Measurements from ENCODE around the gene GPR152. TPM values are rescaled to one million over a fixed set of nuclear protein-coding genes. Genes with fewer than 3 reads are reported as not detected.

GPR152 gene
- total RNA-seq, 1 donor from 2014 or later = not detected

GRCh38 chr11:67495234-67496005, 42.9 kb upstream of the GPR152 start:
- H3K27me3 ChIP-seq = no peaks in the 10 kb centered on the region
- intact Hi-C loops (cut with DNase I) = no loop called here
- no peak overlapping the region for H3K27ac ChIP-seq
- DNase-seq (ENCODE audit: extremely low spot score in 2 of 2) = no peak
- H3K36me3 ChIP-seq = peaks cover 0 to 32% of the 10 kb centered on the region in 2 donors
- no peak for TF ChIP-seq CTCF (IDR thresholded peaks at IDR 0.05)
- no peak for TF ChIP-seq POLR2A (IDR thresholded peaks at IDR 0.05)
- TF ChIP-seq POLR2AphosphoS5 (IDR thresholded peaks at IDR 0.05; ENCODE audit: insufficient read depth in 1 of 2, low read depth in 1 of 2) = no peak
- H3K4me1 ChIP-seq = no peaks in the 10 kb centered on the region
- no peak overlapping the region for H3K4me3 ChIP-seq
- H3K9me3 ChIP-seq = no peaks in the 10 kb centered on the region

GRCh38 chr11:67494371-67495233, 42.1 kb upstream of the GPR152 start:
- H3K27ac ChIP-seq = no peak overlapping the region
- H3K4me3 ChIP-seq = no peak overlapping the region
- intact Hi-C loops (cut with DNase I) = no loop called here
- TF ChIP-seq CTCF (IDR thresholded peaks at IDR 0.05) (no peak), POLR2A (IDR thresholded peaks at IDR 0.05) (no peak), POLR2AphosphoS5 (IDR thresholded peaks at IDR 0.05; ENCODE audit: insufficient read depth in 1 of 2, low read depth in 1 of 2) (no peak)
- no peaks in the 10 kb centered on the region for H3K4me1 ChIP-seq
- H3K27me3 ChIP-seq = no peaks in the 10 kb centered on the region
- DNase-seq (ENCODE audit: extremely low spot score in 2 of 2) = no peak
- peaks cover 0 to 37% of the 10 kb centered on the region in 2 donors for H3K36me3 ChIP-seq
- no peaks in the 10 kb centered on the region for H3K9me3 ChIP-seq

GRCh38 chr11:67493548-67494370, 41.2 kb upstream of the GPR152 start:
- TF ChIP-seq POLR2A (IDR thresholded peaks at IDR 0.05) (no peak), CTCF (IDR thresholded peaks at IDR 0.05) (no peak), POLR2AphosphoS5 (IDR thresholded peaks at IDR 0.05; ENCODE audit: insufficient read depth in 1 of 2, low read depth in 1 of 2) (no peak)
- H3K27ac ChIP-seq = no peak overlapping the region
- H3K9me3 ChIP-seq = no peaks in the 10 kb centered on the region
- H3K36me3 ChIP-seq = peaks cover 0 to 41% of the 10 kb centered on the region in 2 donors
- H3K4me3 ChIP-seq = no peak overlapping the region
- intact Hi-C loops (cut with DNase I) = no loop called here
- H3K27me3 ChIP-seq = no peaks in the 10 kb centered on the region
- no peaks in the 10 kb centered on the region for H3K4me1 ChIP-seq
- no peak for DNase-seq (ENCODE audit: extremely low spot score in 2 of 2)

GRCh38 chr11:67492801-67493547, 40.4 kb upstream of the GPR152 start:
- TF ChIP-seq POLR2AphosphoS5 (IDR thresholded peaks at IDR 0.05; ENCODE audit: insufficient read depth in 1 of 2, low read depth in 1 of 2) = no peak
- TF ChIP-seq POLR2A (IDR thresholded peaks at IDR 0.05) = no peak
- no peak for TF ChIP-seq CTCF (IDR thresholded peaks at IDR 0.05)
- intact Hi-C loops (cut with DNase I) = no loop called here
- H3K36me3 ChIP-seq = peaks cover 0 to 39% of the 10 kb centered on the region in 2 donors
- DNase-seq (ENCODE audit: extremely low spot score in 2 of 2) = no peak
- H3K4me3 ChIP-seq = no peak overlapping the region
- H3K4me1 ChIP-seq = no peaks in the 10 kb centered on the region
- H3K27ac ChIP-seq = no peak overlapping the region
- no peaks in the 10 kb centered on the region for H3K27me3 ChIP-seq
- H3K9me3 ChIP-seq = no peaks in the 10 kb centered on the region

All from vagina (tissue), 2 donors.